RWPE1 (cell line): Measurements from ENCODE around the gene GOLGA5.

Source experiments
- CTCF ChIA-PET: fragments of 350-600 bp; sonication (Branson Sonifier 250); formaldehyde crosslinking; extraction: SDS; loops from one replicate; lab custom pipeline; 2021; lab: Yijun Ruan, JAX
- POLR2A ChIA-PET: fragments of 400-600 bp; formaldehyde crosslinking; extraction: SDS; loops from one replicate; lab custom pipeline; 2020; ENCODE audit warnings: antibody characterized with exemption; ENCODE audit not compliant: low non-redundant PET; lab: Yijun Ruan, JAX
- DNase-seq: peaks from one replicate; pipeline ENCODE4 v3.0.0; 2012; ENCODE audit warnings: low spot score
- H3K27ac ChIP-seq: fragments of 450-650 bp; 2 replicates; pipeline ENCODE4 v1.5.1; 2017
- TF ChIP-seq, protein P1 (sequence below): fragments of 450-650 bp; conservative IDR thresholded peaks from 2 replicates; pipeline ENCODE4 v1.5.1; 2017; ENCODE audit warnings: low read depth, mild to moderate bottlenecking

Gene GOLGA5

DNA sequence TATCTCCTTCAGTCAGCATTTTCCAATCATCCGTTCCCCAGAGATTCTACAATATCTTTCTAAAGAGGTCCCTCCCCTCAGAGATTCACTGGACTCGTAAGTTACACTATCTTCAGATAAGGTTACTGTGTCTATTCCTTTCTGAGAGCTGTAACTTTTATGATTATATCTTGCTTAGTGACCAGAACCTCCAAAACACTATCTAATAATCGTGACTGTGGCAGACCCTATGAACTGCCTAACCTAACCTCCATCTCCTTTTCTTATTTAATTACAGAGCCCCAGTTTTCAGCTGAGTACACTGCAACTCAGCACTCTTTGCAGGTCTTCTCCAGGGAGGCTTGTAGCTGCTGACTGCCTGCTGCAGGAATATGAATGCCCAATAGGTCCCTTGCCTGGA is 90.3 kb downstream of the GOLGA5 start:
- CTCF ChIA-PET = no interaction called here
- DNase-seq = no peak
- TF ChIP-seq, protein P1, sequence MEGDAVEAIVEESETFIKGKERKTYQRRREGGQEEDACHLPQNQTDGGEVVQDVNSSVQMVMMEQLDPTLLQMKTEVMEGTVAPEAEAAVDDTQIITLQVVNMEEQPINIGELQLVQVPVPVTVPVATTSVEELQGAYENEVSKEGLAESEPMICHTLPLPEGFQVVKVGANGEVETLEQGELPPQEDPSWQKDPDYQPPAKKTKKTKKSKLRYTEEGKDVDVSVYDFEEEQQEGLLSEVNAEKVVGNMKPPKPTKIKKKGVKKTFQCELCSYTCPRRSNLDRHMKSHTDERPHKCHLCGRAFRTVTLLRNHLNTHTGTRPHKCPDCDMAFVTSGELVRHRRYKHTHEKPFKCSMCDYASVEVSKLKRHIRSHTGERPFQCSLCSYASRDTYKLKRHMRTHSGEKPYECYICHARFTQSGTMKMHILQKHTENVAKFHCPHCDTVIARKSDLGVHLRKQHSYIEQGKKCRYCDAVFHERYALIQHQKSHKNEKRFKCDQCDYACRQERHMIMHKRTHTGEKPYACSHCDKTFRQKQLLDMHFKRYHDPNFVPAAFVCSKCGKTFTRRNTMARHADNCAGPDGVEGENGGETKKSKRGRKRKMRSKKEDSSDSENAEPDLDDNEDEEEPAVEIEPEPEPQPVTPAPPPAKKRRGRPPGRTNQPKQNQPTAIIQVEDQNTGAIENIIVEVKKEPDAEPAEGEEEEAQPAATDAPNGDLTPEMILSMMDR = no peak
- POLR2A ChIA-PET = interaction anchor here (0.5 kb wide), 1 partner anchor 276 kb away, joined by 3 read pairs; no protein-coding TSS in a partner anchor
- H3K27ac ChIP-seq = no peak overlapping the region

DNA sequence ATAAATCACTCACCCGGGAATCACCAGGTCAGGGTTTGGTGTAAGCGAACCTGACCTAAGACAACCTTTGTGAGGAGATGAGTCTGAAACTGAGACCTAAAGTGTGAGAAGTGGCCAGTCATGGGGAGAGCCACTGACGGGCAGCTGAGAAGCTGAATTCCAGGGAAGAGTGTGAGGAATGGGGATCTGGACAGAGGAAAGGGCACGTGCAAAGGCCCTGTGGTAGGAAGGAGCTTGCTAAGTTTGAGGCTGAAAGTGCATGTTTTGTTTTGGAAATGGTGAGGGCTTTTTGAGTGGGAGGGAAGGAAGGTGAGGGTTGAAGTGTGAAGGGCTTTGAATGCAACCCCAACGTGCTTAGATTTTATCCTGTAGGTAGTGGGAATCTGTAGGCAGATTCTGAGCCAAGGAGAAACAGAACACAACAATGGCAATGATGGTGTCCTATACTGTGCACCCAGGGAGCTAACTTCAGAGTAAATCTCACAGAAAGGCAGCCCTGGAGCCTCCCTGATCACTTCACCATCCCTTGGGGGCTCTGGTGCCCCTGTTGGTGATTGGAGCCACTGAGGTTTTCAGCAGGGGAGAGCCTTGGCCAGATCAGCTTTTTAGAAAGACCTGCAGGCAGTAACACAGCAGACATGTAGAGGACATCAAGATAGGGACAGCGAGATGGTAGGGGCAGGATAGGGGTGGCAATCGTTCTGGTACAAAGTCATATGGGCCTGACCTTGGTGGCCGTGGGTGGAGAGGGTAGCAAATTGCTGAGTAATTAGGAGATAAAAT is 91.4 kb downstream of the GOLGA5 start:
- H3K27ac ChIP-seq = no peak overlapping the region
- ChIA-PET POLR2A (no interaction called here), CTCF (interaction anchor here (0.5 kb wide), 1 partner anchor 231 kb away, joined by 3 read pairs; no protein-coding TSS in a partner anchor)
- no peak for DNase-seq
- TF ChIP-seq, protein P1 = no peak

DNA sequence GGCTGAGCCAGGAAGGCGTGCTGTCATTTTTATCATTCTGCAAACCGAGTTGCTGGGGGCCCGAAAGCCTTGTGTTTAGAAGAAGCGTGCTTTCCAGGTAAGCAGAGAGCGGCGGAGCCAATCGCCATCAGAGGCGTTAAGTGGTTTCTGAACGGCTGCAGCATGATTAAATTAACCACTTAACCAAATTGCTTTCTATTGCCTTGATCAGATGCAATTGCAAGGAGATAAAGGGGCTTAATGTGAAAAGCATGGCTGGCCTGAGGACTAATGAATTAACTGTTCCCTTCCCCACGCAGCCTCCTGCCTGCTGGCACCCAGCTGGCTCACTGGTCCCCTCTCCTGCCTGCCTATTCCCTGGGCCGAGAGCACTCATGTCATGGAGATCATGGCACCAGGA is 92.2 kb downstream of the GOLGA5 start:
- TF ChIP-seq, protein P1 = no peak
- ChIA-PET POLR2A (no interaction called here), CTCF (interaction anchor here (0.7 to 0.8 kb wide), 3 partner anchors 193 to 274 kb away, joined by 3 to 6 read pairs (median 3); no protein-coding TSS in a partner anchor)
- no peak for DNase-seq
- no peak overlapping the region for H3K27ac ChIP-seq

DNA sequence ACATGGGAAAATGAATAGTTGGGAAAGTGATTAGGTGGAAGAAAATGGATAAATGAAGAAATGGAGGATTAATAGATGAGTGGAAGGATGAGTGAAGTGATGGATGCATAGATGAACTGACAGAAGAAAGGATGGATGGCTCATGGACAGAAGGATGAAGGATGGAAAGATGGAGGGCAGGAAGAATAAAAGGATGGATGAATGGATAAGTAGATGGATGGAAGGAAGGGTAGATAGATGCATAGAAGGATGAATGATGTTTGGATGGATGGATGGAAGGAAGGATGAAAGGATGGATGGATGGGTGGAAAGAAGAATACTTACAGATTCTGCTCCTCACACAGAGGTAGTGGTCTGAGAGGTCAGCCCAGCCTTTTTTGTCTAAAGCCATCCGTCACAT is 93.1 kb downstream of the GOLGA5 start:
- ChIA-PET POLR2A (no interaction called here), CTCF (interaction anchor here (0.7 kb wide), 2 partner anchors 192 to 226 kb away, joined by 3 to 6 read pairs; no protein-coding TSS in a partner anchor)
- TF ChIP-seq, protein P1 = no peak
- no peak overlapping the region for H3K27ac ChIP-seq
- DNase-seq = no peak

- H3K27ac ChIP-seq = no peak overlapping the region
- ChIA-PET CTCF (interaction anchor here (0.6 to 0.9 kb wide), 2 partner anchors 12 to 144 kb away, joined by 3 read pairs; no protein-coding TSS in a partner anchor), POLR2A (no interaction called here)
- DNase-seq = no peak
- TF ChIP-seq, protein P1 = no peak
Measured at GRCh38 chr14:92888896-92889295, 94.8 kb downstream of the GOLGA5 start.
